Testis (tissue), 5 donors: ENCODE measurements around the gene OR6C2. TPM values are rescaled to one million over a fixed set of nuclear protein-coding genes. Genes with fewer than 3 reads are reported as not detected.
"Not testable (repeated sequence)": the region's sequence is repeated elsewhere in the genome, so short reads cannot be mapped to it uniquely, and the experiment has no call there.

Source experiments
- DNase-seq: peaks from one replicate; pipeline ENCODE4 v3.0.0-alpha.2; 2019
- H3K27ac ChIP-seq, 2 donors: fragments of 200-600 bp; sonication (generic); one replicate each; pipeline ENCODE4 v1.5.1; 2019
- H3K27me3 ChIP-seq: fragments of 200-600 bp; sonication (generic); one replicate; pipeline ENCODE4 v1.5.1; 2019
- H3K36me3 ChIP-seq: fragments of 200-600 bp; sonication (generic); one replicate; pipeline ENCODE4 v1.5.1; 2017; ENCODE audit warnings: low read depth; ENCODE audit errors: missing control alignments
- H3K4me1 ChIP-seq: fragments of 200-600 bp; sonication (generic); one replicate; pipeline ENCODE4 v1.5.1; 2019
- H3K4me3 ChIP-seq, 2 donors: fragments of 200-600 bp; sonication (generic); one replicate each; pipeline ENCODE4 v1.5.1; 2017 to 2019
- H3K9me3 ChIP-seq: fragments of 200-600 bp; sonication (generic); one replicate; pipeline ENCODE4 v1.5.1; 2017
- POLR2A ChIP-seq: fragments of 450-650 bp; IDR thresholded peaks from one replicate; pipeline ENCODE4 v1.6.1; 2017; ENCODE audit warnings: antibody characterized with exemption, mild to moderate bottlenecking, moderate library complexity
- WGBS, 2 donors: methylation state at CpG; one replicate each; pipeline ENCODE4 v1.1.5; 2018; 5-methylcytosine and 5-hydroxymethylcytosine counted together
- intact Hi-C: fragments of 100-400 bp; cut with DNase I; formaldehyde crosslinking; loops from one replicate; pipeline ENCODE4 v1.15.1; 2023; ENCODE audit warnings: low total_unique reads
- long read RNA-seq, 2 donors: transcript quantifications; one replicate each; lab custom pipeline, GENCODE V29; 2026
- polyA plus RNA-seq: library from polyadenylated mRNA; stranded (reverse); fragments of 350-450 nt; fragmentation: Illumina TruSeq; extraction: RNeasy Lipid Tissue Mini Kit (QIAGEN cat#74804); gene quantifications from one replicate; pipeline ENCODE4 v1.2.3, GENCODE V29; 2014; ENCODE audit warnings: low read depth, low replicate concordance; ENCODE audit not compliant: insufficient read depth
- total RNA-seq, 2 donors: library from RNA; depleted of rRNA; stranded (reverse); fragments of >200 nt; gene quantifications; one replicate each; pipeline ENCODE4 v1.2.3, GENCODE V29; 2016
- TF ChIP-seq, protein P1 (sequence below), 3 experiments: fragments of 450-650 bp in 2 of 3; fragments of 200-600 bp in 1 of 3; sonication (generic) in 1 of 3; IDR thresholded peaks; one replicate each; pipeline ENCODE4 v1.5.1; 2016 to 2019; ENCODE audit warnings: antibody characterized with exemption in 3 of 3, mild to moderate bottlenecking in 2 of 3, moderate library complexity in 1 of 3

Gene OR6C2
- total RNA-seq, result under 1 TPM in 1 of 2 donors, not detected in 1; 0.12 TPM
- not detected for polyA plus RNA-seq
- long read RNA-seq, donor 1, result 0 reads
- long read RNA-seq, donor 2, result 0 reads

DNA sequence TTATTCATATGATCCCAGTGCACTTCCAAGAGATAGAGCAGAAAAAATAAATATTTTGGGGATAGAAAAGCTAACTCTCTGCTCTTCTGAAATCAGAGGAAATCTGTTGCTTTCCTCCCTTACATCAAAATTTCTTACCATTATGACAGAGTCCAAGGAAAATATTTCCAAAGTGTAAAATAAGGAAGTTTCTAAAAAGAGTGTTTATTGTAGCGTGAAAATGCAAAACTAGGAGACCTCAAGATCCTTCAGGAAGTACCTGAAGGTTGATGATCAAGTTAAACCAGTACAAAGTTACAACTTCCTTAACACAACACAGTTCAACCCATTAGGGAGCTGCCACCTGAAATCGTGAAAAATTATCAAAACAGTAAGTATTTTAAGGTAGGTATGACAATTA, at the start of gene OR6C2:
OR6C2 (plus strand) TSS at position 301 of the 400 bp plus-strand sequence. CDS start 8,138 bp downstream, outside the sequence.
- Histone ChIP-seq H3K27ac (no peak within 1 kb of the TSS), H3K4me3 (no peak within 1 kb of the TSS), H3K27me3 (no peaks in the 10 kb centered on the region), H3K9me3 (no peaks in the 10 kb centered on the region), H3K36me3 (no peaks in the 10 kb centered on the region), H3K4me1 (no peaks in the 10 kb centered on the region)
- no peak for DNase-seq
- intact Hi-C loops, result no loop called here
- no peak for TF ChIP-seq POLR2A
- TF ChIP-seq, protein P1, sequence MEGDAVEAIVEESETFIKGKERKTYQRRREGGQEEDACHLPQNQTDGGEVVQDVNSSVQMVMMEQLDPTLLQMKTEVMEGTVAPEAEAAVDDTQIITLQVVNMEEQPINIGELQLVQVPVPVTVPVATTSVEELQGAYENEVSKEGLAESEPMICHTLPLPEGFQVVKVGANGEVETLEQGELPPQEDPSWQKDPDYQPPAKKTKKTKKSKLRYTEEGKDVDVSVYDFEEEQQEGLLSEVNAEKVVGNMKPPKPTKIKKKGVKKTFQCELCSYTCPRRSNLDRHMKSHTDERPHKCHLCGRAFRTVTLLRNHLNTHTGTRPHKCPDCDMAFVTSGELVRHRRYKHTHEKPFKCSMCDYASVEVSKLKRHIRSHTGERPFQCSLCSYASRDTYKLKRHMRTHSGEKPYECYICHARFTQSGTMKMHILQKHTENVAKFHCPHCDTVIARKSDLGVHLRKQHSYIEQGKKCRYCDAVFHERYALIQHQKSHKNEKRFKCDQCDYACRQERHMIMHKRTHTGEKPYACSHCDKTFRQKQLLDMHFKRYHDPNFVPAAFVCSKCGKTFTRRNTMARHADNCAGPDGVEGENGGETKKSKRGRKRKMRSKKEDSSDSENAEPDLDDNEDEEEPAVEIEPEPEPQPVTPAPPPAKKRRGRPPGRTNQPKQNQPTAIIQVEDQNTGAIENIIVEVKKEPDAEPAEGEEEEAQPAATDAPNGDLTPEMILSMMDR (IDR thresholded peaks at IDR 0.05), result no peak
- 59 to 71% methylated on average over 2 of the region's 2 CpGs for WGBS, 2 donors

DNA sequence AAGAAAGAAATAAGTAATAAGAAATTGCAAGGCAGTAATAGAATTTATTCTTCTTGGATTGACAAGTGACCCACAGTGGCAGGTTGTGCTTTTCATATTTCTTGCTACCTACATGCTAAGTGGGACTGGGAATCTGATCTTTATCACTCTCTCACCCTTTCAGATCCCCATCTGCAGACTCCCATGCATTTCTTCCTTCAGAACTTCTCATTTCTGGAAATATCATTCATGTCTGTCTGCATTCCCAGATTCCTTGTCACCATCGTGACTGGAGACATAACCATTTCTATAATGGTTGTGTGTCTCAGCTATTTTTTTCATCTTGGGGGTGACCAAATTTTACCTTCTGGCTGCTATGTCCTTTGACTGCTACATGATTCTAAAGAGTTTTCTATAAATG, 47.5 kb upstream of the OR6C2 start:
- no peaks in the 10 kb centered on the region for H3K4me1 ChIP-seq
- H3K4me3 ChIP-seq, result no peak overlapping the region
- H3K27ac ChIP-seq, result no peak overlapping the region
- H3K9me3 ChIP-seq, result no peaks in the 10 kb centered on the region
- H3K36me3 ChIP-seq, result no peaks in the 10 kb centered on the region
- no peak for DNase-seq
- 83 to 100% methylated on average over 1 of the region's 1 CpG for WGBS, 2 donors
- TF ChIP-seq, protein P1 (IDR thresholded peaks at IDR 0.05), result no peak
- no peak for TF ChIP-seq POLR2A
- intact Hi-C loops, result no loop called here
- H3K27me3 ChIP-seq, result no peaks in the 10 kb centered on the region

DNA sequence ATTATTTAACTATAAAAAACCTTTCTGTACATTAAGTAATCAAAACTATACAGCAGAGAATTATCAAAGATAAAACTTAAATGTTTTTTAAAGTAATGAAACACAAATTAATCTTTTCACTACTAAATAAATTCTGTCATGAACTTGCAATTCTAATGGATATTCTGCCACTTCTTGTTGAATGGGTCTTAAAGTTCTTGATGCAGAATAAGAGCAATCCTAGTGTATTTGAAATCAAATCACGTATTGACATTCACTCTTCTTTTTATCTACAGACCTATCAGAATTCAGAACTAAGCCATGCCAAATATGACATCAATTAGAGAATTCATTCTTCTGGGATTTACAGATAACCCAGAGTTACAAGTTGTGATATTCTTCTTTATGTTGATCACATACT, 43.6 kb upstream of the OR6C2 start, which contains the start of gene OR6C65:
OR6C65 (plus strand) TSS at position 301 of the 400 bp plus-strand sequence; CDS start at position 301, 0 bp downstream.
- H3K36me3 ChIP-seq, result no peaks in the 10 kb centered on the region
- H3K4me1 ChIP-seq, result no peaks in the 10 kb centered on the region
- DNase-seq, result no peak
- no peak within 1 kb of the TSS for H3K27ac ChIP-seq
- H3K9me3 ChIP-seq, result no peaks in the 10 kb centered on the region
- H3K4me3 ChIP-seq, result no peak within 1 kb of the TSS
- no peaks in the 10 kb centered on the region for H3K27me3 ChIP-seq
- intact Hi-C loops, result no loop called here
- TF ChIP-seq, protein P1 (IDR thresholded peaks at IDR 0.05), result no peak
- TF ChIP-seq POLR2A, result no peak
- 90 to 96% methylated on average over 1 of the region's 1 CpG for WGBS, 2 donors

DNA sequence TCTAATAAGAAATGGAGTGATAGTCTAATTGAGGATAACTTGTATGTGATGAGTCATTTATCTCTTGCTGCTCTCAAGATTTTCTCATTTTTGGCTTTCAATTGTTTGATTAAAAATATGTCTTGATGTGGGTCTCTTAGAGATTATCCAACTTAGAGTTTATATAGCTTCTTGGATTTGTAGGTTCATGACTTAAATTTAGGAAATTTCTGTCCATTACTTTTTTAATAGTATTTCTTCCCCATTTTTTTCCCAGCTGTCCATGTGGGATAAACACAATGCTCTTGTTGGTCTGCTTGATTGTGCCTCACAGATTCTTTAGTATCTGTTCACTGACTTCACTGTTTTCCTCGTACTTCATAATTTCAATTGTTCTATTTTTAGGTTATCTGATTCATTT, 36.0 kb upstream of the OR6C2 start:
- Histone ChIP-seq H3K36me3 (no peaks in the 10 kb centered on the region), H3K4me1 (no peaks in the 10 kb centered on the region), H3K27me3 (no peaks in the 10 kb centered on the region), H3K4me3 (no peak overlapping the region), H3K27ac (no peak overlapping the region), H3K9me3 (no peaks in the 10 kb centered on the region)
- no peak for TF ChIP-seq POLR2A
- TF ChIP-seq, protein P1 (IDR thresholded peaks at IDR 0.05), result no peak
- intact Hi-C loops, result no loop called here
- DNase-seq, result no peak
- WGBS, 2 donors, result 90 to 91% methylated on average over 1 of the region's 1 CpG

DNA sequence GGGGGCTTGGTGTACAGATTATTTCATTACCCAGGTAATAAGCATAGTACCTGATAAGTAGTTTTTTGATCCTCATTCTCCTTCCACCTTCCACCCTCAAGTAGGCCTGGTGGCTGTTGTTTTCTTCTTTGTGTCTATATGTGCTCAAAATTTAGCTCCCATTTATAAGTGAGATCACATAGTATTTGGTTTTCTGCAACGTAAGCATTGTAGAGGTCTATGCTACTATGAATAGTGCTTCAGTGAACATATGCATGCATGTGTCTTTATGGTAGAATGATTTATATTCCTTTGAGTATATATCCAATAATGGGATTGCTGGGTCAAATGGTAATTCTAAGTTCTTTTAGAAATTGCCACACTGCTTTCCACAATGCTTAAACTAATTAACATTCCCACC, 34.7 kb upstream of the OR6C2 start:
- DNase-seq, H3K4me3 ChIP-seq, H3K9me3 ChIP-seq, intact Hi-C loops, H3K27me3 ChIP-seq, H3K36me3 ChIP-seq, H3K27ac ChIP-seq, H3K4me1 ChIP-seq: not testable (repeated sequence)
- 86 to 100% methylated on average over 1 of the region's 1 CpG for WGBS, 2 donors

DNA sequence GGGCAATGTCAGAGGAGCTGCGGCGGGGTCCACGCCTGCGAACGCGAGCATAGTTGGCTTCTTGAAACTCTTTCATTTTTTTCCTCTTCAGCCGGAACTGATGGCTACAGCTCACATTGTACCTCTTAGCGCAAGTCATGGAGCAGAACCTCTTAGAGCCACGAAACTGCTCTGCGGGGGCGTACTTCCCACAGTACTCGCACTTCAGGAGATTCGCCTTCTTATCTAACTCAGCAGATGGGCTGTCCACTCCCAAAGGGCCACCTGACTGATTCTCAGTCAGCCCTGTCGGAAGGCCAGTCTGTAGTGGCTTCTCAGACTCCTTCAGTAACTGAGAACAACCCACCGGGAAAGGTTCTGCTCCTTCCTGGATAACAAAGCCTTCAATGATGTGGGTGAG, 31.7 kb upstream of the OR6C2 start:
- H3K4me1 ChIP-seq, H3K9me3 ChIP-seq, H3K27me3 ChIP-seq, H3K36me3 ChIP-seq, H3K4me3 ChIP-seq, DNase-seq, H3K27ac ChIP-seq, intact Hi-C loops: not testable (repeated sequence)
- WGBS, 2 donors, result 53 to 62% methylated on average over 13 to 15 of the region's 15 CpGs

DNA sequence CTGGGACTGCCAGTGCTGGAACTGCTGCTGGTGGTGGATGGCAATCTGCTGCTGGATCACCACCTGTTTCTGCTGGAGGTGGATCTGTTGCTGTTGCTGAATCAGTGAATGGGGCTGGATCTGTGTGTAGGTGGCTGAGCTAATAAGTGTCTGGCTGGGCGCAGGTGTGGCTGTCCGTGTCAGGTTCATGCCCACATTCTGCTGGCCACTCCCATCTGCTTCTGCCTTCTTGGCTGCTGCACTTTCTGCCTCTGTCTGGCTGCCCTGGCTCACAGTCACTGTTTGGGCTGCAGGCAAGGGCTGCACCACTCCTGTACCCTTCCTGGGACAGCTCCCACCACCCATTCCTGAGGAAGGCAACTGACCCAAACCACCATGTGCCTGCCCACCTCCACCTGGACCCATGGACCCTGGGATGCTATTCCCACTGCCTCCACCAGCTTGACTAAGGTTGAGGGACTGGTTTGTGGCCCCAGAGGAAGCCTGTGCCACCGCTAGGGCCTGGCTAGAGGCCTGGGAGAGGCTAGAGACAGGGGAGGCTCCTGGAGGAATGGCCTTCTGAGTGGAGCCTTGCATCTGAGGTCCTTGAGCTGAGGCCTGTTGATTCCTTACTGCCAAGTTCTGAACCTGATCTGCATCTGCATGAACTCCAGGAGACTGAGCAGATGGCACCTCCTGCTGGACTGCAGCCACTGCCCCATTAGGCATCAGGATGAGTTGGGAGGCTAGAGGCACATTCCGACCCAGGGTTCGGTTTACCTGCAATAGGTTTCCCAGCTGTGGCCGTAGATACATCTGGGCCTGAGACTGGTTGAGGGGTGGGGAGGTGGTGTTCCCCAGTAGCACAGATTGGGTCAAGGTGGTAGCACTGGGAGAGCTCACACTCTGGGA, 30.1 kb upstream of the OR6C2 start:
- H3K9me3 ChIP-seq, H3K4me3 ChIP-seq, H3K27ac ChIP-seq, intact Hi-C loops, DNase-seq, H3K4me1 ChIP-seq, H3K27me3 ChIP-seq, H3K36me3 ChIP-seq: not testable (repeated sequence)
- WGBS, 2 donors, result 90% methylated on average over 5 of the region's 6 CpGs; no CpG with 5 or more reads in 1 of the 2 donors

DNA sequence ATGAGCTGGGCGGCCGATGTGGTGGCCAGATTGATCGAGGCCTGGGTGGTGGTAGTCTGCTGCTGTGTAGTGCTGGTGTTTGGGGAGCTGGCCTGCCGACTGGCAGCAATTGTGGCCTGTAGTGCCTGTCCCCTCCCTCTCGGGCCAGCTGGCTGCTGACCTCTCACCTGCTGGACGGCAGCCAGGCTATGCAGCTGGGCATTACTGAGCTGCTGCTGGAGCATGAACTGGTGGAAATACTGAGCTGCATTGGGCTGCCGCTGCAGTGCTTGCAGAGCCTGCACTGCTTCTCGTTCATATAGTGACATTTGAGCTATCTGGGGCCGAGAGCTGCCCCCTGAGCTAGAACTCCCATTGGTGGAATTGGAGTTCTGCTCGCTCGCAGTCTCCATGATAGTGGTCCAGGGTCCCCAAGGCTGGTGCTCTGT, 29.5 kb upstream of the OR6C2 start:
- DNase-seq, H3K36me3 ChIP-seq, H3K9me3 ChIP-seq, H3K4me3 ChIP-seq, H3K27me3 ChIP-seq, H3K27ac ChIP-seq, intact Hi-C loops, H3K4me1 ChIP-seq: not testable (repeated sequence)
- WGBS, 2 donors, result 13 to 39% methylated on average over 3 to 11 of the region's 11 CpGs
